IgD-negative memory B cell (primary cell): Measurements from ENCODE around the gene MYO1B. TPM values are rescaled to one million over a fixed set of nuclear protein-coding genes. Genes with fewer than 3 reads are reported as not detected.

Source experiments
- H3K27ac Mint-ChIP-seq, 3 donors: one replicate each; pipeline ENCODE4 v1.8.0; 2020 to 2022; ENCODE audit warnings: mild to moderate bottlenecking in 3 of 3, mixed read lengths in 3 of 3, moderate library complexity in 1 of 3
- H3K27me3 Mint-ChIP-seq: one replicate; pipeline ENCODE4 v1.8.0; 2021; ENCODE audit warnings: mixed read lengths
- H3K36me3 Mint-ChIP-seq: one replicate; pipeline ENCODE4 v1.8.0; 2020; ENCODE audit warnings: mild to moderate bottlenecking, mixed read lengths
- H3K4me1 Mint-ChIP-seq, 3 donors: one replicate each; pipeline ENCODE4 v1.8.0; 2020 to 2022; ENCODE audit warnings: mixed read lengths in 3 of 3, mild to moderate bottlenecking in 1 of 3
- H3K4me3 Mint-ChIP-seq, 4 donors: one replicate each; pipeline ENCODE4 v1.8.0; 2020 to 2022; ENCODE audit warnings: mild to moderate bottlenecking in 4 of 4, mixed read lengths in 4 of 4, moderate library complexity in 3 of 4
- H3K9me3 Mint-ChIP-seq, 3 donors: one replicate each; pipeline ENCODE4 v1.8.0; 2020 to 2021; ENCODE audit warnings: mixed read lengths in 3 of 3, mild to moderate bottlenecking in 1 of 3
- polyA plus RNA-seq: library from polyadenylated mRNA; unstranded; fragments of 300-500 nt; fragmentation: Illumina TruSeq; gene quantifications from one replicate; pipeline ENCODE4 v1.2.3, GENCODE V29; 2021

Gene MYO1B
- polyA plus RNA-seq, 1 donor from 2014 or later = 2.0 TPM

GRCh38 chr2:191327484-191327883 lies 82.3 kb downstream of the MYO1B start:
- Mint-ChIP-seq H3K36me3 (no peaks in the 10 kb centered on the region), H3K4me1 (peaks cover 2 to 5% (median 3%) of the 10 kb centered on the region in 3 donors), H3K27ac (no peak overlapping the region), H3K9me3 (no peaks in the 10 kb centered on the region), H3K27me3 (no peaks in the 10 kb centered on the region), H3K4me3 (no peak overlapping the region)

- no peaks in the 10 kb centered on the region for H3K9me3 Mint-ChIP-seq
- no peak overlapping the region for H3K4me3 Mint-ChIP-seq
- no peaks in the 10 kb centered on the region for H3K27me3 Mint-ChIP-seq
- no peaks in the 10 kb centered on the region for H3K36me3 Mint-ChIP-seq
- peaks cover 0 to 2% (median 0%) of the 10 kb centered on the region in 3 donors for H3K4me1 Mint-ChIP-seq
- H3K27ac Mint-ChIP-seq = no peak overlapping the region
These were observed 83.1 kb downstream of the MYO1B start for GRCh38 chr2:191328150-191328809.

DNA sequence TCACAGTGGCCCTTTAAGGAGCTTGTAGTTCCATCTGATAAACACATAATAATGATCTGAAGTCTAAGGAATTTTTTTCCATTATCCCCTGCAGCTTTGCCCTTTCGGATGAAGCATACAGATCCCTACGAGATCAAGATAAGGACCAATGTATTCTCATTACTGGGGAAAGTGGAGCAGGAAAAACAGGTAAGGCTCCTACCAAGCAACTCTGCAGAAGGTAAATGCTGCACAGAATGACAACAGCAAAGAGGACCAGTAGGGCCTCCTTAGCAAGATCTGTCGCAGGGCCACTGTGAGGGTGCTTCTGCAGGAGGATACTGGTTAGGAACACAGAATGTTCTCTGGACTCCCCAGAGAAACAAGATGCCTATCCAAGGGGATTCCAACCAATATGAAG lies 84.6 kb downstream of the MYO1B start:
- peaks cover 0 to 2% (median 0%) of the 10 kb centered on the region in 3 donors for H3K4me1 Mint-ChIP-seq
- H3K27ac Mint-ChIP-seq = no peak overlapping the region
- no peaks in the 10 kb centered on the region for H3K9me3 Mint-ChIP-seq
- no peak overlapping the region for H3K4me3 Mint-ChIP-seq
- H3K36me3 Mint-ChIP-seq = no peaks in the 10 kb centered on the region
- H3K27me3 Mint-ChIP-seq = no peaks in the 10 kb centered on the region

GRCh38 chr2:191333911-191334357 lies 88.7 kb downstream of the MYO1B start:
- no peaks in the 10 kb centered on the region for H3K27me3 Mint-ChIP-seq

GRCh38 chr2:191335875-191336464 lies 90.8 kb downstream of the MYO1B start:
- H3K27me3 Mint-ChIP-seq = no peaks in the 10 kb centered on the region
- no peaks in the 10 kb centered on the region for H3K4me1 Mint-ChIP-seq
- no peak overlapping the region for H3K4me3 Mint-ChIP-seq
- H3K9me3 Mint-ChIP-seq = no peaks in the 10 kb centered on the region
- peaks cover 2% of the 10 kb centered on the region for H3K36me3 Mint-ChIP-seq
- no peak overlapping the region for H3K27ac Mint-ChIP-seq

More at GRCh38 chr2:191333911-191334357, 88.7 kb downstream of the MYO1B start:
- Mint-ChIP-seq H3K27ac (no peak overlapping the region), H3K4me3 (no peak overlapping the region), H3K9me3 (no peaks in the 10 kb centered on the region), H3K36me3 (peaks cover 2% of the 10 kb centered on the region), H3K4me1 (no peaks in the 10 kb centered on the region)

DNA sequence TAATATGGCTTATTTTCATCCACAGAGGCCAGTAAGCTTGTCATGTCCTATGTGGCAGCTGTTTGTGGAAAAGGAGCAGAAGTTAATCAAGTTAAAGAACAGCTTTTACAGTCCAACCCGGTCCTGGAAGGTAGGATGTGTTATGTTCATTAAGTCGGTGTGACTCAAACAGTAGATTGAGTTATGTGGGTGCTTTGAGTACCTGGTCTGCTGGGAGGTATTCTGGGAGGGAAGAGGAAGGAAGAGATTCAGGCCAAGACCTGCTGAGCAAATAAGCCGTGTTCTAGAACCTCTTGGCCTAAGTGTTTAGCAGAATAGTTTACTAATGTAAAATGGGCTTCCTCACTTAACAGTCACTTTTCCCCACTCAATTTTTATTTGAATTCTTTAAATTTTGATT lies 96.2 kb downstream of the MYO1B start:
- Mint-ChIP-seq H3K36me3 (peaks cover under 1% of the 10 kb centered on the region), H3K4me1 (no peaks in the 10 kb centered on the region), H3K4me3 (no peak overlapping the region), H3K27ac (no peak overlapping the region), H3K27me3 (no peaks in the 10 kb centered on the region), H3K9me3 (no peaks in the 10 kb centered on the region)

DNA sequence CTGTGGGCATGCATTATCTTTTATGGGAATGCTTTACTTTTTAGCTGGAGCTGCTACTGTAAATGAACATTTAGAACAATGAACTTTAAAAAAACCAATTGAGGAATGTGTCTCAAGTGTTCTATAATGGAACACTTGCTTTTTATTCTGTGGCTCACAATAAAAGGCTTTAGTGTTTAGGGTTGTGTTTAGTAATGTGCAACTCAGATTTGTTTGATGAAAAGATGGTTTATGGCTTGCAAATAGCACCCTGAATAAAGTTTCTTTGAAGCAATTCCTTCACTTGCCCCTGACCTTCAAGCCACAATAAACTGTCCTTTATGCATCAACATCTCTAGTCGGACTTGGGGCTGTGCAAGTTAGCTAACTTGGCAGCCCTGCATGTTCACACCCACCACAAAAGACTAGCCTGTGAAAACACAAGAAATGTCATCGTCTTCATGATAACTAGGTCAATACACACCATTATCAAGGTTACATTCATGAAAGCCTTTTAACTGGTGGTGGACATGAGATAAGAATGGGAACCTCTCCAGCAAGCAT lies 98.7 kb downstream of the MYO1B start:
- Mint-ChIP-seq H3K4me1 (no peaks in the 10 kb centered on the region), H3K4me3 (no peak overlapping the region), H3K27ac (no peak overlapping the region), H3K27me3 (no peaks in the 10 kb centered on the region), H3K36me3 (no peaks in the 10 kb centered on the region), H3K9me3 (no peaks in the 10 kb centered on the region)

DNA sequence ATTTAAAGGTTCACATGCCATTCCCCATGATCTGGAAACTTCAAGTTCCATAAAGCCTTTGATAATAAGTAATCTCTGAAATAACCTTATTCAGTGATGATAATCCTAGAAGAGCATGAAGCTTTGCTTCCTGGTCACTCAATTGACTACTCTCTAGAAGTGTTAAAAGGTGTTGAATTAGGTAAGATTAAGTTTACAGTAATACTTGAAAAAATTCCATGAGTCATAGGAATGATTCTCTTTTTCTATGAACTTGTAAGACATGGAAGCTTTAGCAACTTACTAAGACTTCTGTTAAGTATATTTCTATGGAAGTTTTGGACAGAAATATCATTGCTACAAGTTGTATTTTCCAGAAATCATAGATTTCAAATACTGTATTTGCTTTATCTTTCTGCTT lies 100.6 kb downstream of the MYO1B start:
- H3K27ac Mint-ChIP-seq = no peak overlapping the region
- H3K4me3 Mint-ChIP-seq = no peak overlapping the region
- H3K4me1 Mint-ChIP-seq = no peaks in the 10 kb centered on the region
- H3K36me3 Mint-ChIP-seq = no peaks in the 10 kb centered on the region
- H3K27me3 Mint-ChIP-seq = no peaks in the 10 kb centered on the region
- H3K9me3 Mint-ChIP-seq = no peaks in the 10 kb centered on the region

- no peaks in the 10 kb centered on the region for H3K9me3 Mint-ChIP-seq
- no peak overlapping the region for H3K27ac Mint-ChIP-seq
- H3K36me3 Mint-ChIP-seq = no peaks in the 10 kb centered on the region
- H3K4me3 Mint-ChIP-seq = no peak overlapping the region
- H3K27me3 Mint-ChIP-seq = no peaks in the 10 kb centered on the region
- H3K4me1 Mint-ChIP-seq = no peaks in the 10 kb centered on the region
These were observed 102.0 kb downstream of the MYO1B start for GRCh38 chr2:191347154-191347553.

DNA sequence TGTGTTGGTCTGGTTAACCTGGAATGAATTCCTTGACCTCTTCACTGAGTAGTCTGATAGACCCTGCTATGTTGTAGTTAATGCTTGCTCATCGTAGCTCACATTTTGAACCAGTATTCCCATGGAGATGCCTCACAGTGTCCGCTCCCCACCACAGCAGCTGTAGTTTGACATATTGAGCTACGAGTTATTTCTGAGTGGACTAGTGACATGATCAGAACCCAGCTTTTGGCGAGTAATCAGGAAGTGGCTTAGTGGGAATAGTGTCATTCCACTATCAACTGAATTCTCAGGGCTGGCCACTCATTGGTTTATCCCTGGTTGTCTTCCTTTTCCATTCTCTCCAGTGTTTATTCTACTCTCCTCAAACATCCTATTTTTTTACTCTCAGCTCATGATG lies 102.7 kb downstream of the MYO1B start:
- H3K4me1 Mint-ChIP-seq = no peaks in the 10 kb centered on the region
- H3K9me3 Mint-ChIP-seq = no peaks in the 10 kb centered on the region
- H3K4me3 Mint-ChIP-seq = no peak overlapping the region
- H3K27me3 Mint-ChIP-seq = no peaks in the 10 kb centered on the region
- H3K27ac Mint-ChIP-seq = no peak overlapping the region
- H3K36me3 Mint-ChIP-seq = no peaks in the 10 kb centered on the region

GRCh38 chr2:191349990-191350389 lies 104.8 kb downstream of the MYO1B start:
- Mint-ChIP-seq H3K9me3 (no peaks in the 10 kb centered on the region), H3K27me3 (no peaks in the 10 kb centered on the region), H3K4me3 (no peak overlapping the region), H3K36me3 (no peaks in the 10 kb centered on the region), H3K4me1 (no peaks in the 10 kb centered on the region), H3K27ac (no peak overlapping the region)

DNA sequence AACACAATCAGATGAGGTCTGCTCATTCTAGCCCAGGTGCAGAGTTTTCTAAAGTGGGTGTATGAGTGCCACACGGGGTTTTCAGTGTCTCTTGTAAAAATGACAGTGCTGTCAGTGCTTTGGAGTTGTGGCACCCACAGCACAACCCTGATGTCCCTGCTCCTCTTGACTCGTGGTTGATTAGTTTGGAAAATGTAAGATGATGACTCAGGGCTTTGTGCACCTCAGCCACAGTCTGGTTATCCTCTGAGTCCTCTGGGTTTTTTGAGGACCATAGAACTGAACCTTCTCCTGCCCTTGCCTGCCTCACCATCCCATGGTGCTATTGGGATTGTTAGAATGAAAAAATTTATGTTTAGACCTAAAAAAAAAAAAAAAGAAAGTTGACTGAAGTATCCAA lies 105.6 kb downstream of the MYO1B start:
- H3K36me3 Mint-ChIP-seq = no peaks in the 10 kb centered on the region
- no peak overlapping the region for H3K4me3 Mint-ChIP-seq
- H3K27ac Mint-ChIP-seq = no peak overlapping the region
- H3K4me1 Mint-ChIP-seq = no peaks in the 10 kb centered on the region
- no peaks in the 10 kb centered on the region for H3K27me3 Mint-ChIP-seq
- no peaks in the 10 kb centered on the region for H3K9me3 Mint-ChIP-seq

DNA sequence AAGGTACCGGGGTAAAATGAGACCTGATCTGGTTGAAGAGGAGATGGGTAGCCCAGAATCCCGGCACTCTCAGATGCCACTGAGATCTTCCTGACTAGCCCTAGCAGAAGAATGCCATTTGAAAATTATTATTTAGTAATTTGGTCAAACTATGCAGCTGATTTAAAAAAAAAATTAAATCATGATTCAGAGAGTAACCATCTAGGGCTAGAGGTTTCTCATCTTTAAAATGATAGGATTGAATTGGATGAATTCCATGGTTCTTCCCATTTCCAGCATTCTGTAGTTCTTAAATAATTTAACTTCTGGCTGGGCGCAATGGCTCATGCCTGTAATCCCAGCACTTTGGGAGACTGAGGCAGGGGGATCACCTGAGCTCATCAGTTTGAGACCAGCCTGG lies 106.1 kb downstream of the MYO1B start:
- no peak overlapping the region for H3K27ac Mint-ChIP-seq
- H3K27me3 Mint-ChIP-seq = no peaks in the 10 kb centered on the region
- H3K9me3 Mint-ChIP-seq = no peaks in the 10 kb centered on the region
- peaks cover 2% of the 10 kb centered on the region for H3K36me3 Mint-ChIP-seq
- no peaks in the 10 kb centered on the region for H3K4me1 Mint-ChIP-seq
- H3K4me3 Mint-ChIP-seq = no peak overlapping the region

DNA sequence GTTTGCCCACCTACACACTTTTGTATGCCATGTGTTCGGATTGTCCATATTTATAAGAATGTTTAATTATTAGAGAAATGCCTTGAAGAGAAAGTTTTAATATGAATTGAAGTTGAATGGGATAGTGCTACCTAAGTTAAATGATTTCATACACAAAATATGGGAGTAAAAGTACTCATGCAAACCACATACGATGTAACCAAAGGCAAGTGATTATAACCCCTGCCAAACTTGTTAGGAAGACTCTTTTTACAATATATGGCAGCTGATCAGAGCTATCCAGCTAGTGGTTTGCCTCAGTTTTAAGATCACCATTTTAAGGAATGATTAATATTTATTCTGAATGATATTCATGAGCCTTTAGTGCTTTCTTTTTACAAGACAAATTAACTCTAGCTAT lies 106.7 kb downstream of the MYO1B start:
- H3K4me3 Mint-ChIP-seq = no peak overlapping the region
- no peaks in the 10 kb centered on the region for H3K27me3 Mint-ChIP-seq
- H3K36me3 Mint-ChIP-seq = peaks cover 2% of the 10 kb centered on the region
- H3K9me3 Mint-ChIP-seq = no peaks in the 10 kb centered on the region
- no peak overlapping the region for H3K27ac Mint-ChIP-seq
- H3K4me1 Mint-ChIP-seq = no peaks in the 10 kb centered on the region

- no peaks in the 10 kb centered on the region for H3K27me3 Mint-ChIP-seq
- no peaks in the 10 kb centered on the region for H3K9me3 Mint-ChIP-seq
- H3K4me3 Mint-ChIP-seq = no peak overlapping the region
- no peak overlapping the region for H3K27ac Mint-ChIP-seq
- H3K4me1 Mint-ChIP-seq = no peaks in the 10 kb centered on the region
- peaks cover 2% of the 10 kb centered on the region for H3K36me3 Mint-ChIP-seq
These were observed 107.3 kb downstream of the MYO1B start for GRCh38 chr2:191352536-191352935.

GRCh38 chr2:191355170-191355758 lies 110.1 kb downstream of the MYO1B start:
- Mint-ChIP-seq H3K4me1 (no peaks in the 10 kb centered on the region), H3K36me3 (peaks cover 2% of the 10 kb centered on the region), H3K9me3 (no peaks in the 10 kb centered on the region), H3K27ac (no peak overlapping the region), H3K4me3 (peak overlapping the region in 1 of 4 donors; percentile 23), H3K27me3 (peaks cover 2% of the 10 kb centered on the region)
